Chondrocyte (in vitro differentiated cells): ENCODE data around the gene UTS2R. TPM values are rescaled to one million over a fixed set of nuclear protein-coding genes. Genes with fewer than 3 reads are reported as not detected.

Source experiments
- DNase-seq: peaks from one replicate; pipeline ENCODE4 v3.0.0; 2021; ENCODE audit warnings: mixed read lengths, low spot score
- H3K27ac Mint-ChIP-seq: one replicate; pipeline ENCODE4 v1.8.0; 2021; ENCODE audit warnings: mild to moderate bottlenecking, moderate library complexity, mixed read lengths; ENCODE audit not compliant: unreplicated experiment
- H3K27me3 Mint-ChIP-seq: 2 replicates; pipeline ENCODE4 v1.8.0; 2021; ENCODE audit warnings: low read depth, mixed read lengths
- H3K36me3 Mint-ChIP-seq: 2 replicates; pipeline ENCODE4 v1.8.0; 2021; ENCODE audit warnings: low read depth, mixed read lengths
- H3K4me1 Mint-ChIP-seq: 2 replicates; pipeline ENCODE4 v1.8.0; 2021; ENCODE audit warnings: low read depth, mild to moderate bottlenecking, mixed read lengths
- H3K4me3 Mint-ChIP-seq: one replicate; pipeline ENCODE4 v1.8.0; 2021; ENCODE audit warnings: mild to moderate bottlenecking, moderate library complexity, mixed read lengths; ENCODE audit not compliant: unreplicated experiment
- H3K9me3 Mint-ChIP-seq: 2 replicates; pipeline ENCODE4 v1.8.0; 2021; ENCODE audit warnings: low read depth, mixed read lengths
- CTCF ChIP-seq: fragments of 200-600 bp; sonication (generic); IDR thresholded peaks from 2 replicates; pipeline ENCODE4 v1.5.0; 2021; ENCODE audit warnings: antibody characterized with exemption, mild to moderate bottlenecking, moderate library complexity
- total RNA-seq: library from RNA; stranded (reverse); gene quantifications from 3 replicates; pipeline ENCODE4 v1.2.1, GENCODE V29; 2021

UTS2R gene
- total RNA-seq, 1 donor from 2014 or later: not detected

GRCh38 chr17:82361885-82362633 is 9.5 kb upstream of the UTS2R start:
- no peak for TF ChIP-seq CTCF
- Mint-ChIP-seq H3K36me3 (no peaks in the 10 kb centered on the region), H3K27me3 (peaks cover 9% of the 10 kb centered on the region), H3K27ac (no peak overlapping the region), H3K9me3 (no peaks in the 10 kb centered on the region), H3K4me1 (peaks cover 3% of the 10 kb centered on the region), H3K4me3 (no peak overlapping the region)
- DNase-seq: peak; percentile 85

- no peak for DNase-seq
- H3K4me1 Mint-ChIP-seq: peaks cover 4% of the 10 kb centered on the region
- peaks cover 22% of the 10 kb centered on the region for H3K27me3 Mint-ChIP-seq
- H3K9me3 Mint-ChIP-seq: no peaks in the 10 kb centered on the region
- no peak overlapping the region for H3K4me3 Mint-ChIP-seq
- no peaks in the 10 kb centered on the region for H3K36me3 Mint-ChIP-seq
- no peak overlapping the region for H3K27ac Mint-ChIP-seq
- no peak for TF ChIP-seq CTCF
Observed at GRCh38 chr17:82365606-82366295, 5.8 kb upstream of the UTS2R start.

- H3K36me3 Mint-ChIP-seq: no peaks in the 10 kb centered on the region
- H3K27me3 Mint-ChIP-seq: peaks cover 27% of the 10 kb centered on the region
- no peaks in the 10 kb centered on the region for H3K9me3 Mint-ChIP-seq
- H3K27ac Mint-ChIP-seq: no peak overlapping the region
- H3K4me3 Mint-ChIP-seq: no peak overlapping the region
- TF ChIP-seq CTCF: no peak
- H3K4me1 Mint-ChIP-seq: peaks cover 7% of the 10 kb centered on the region
- no peak for DNase-seq
Observed at GRCh38 chr17:82366749-82367148, 4.8 kb upstream of the UTS2R start.

- Mint-ChIP-seq H3K4me1 (peaks cover 12% of the 10 kb centered on the region), H3K9me3 (no peaks in the 10 kb centered on the region), H3K27me3 (peaks cover 32% of the 10 kb centered on the region), H3K27ac (no peak overlapping the region), H3K4me3 (no peak overlapping the region), H3K36me3 (no peaks in the 10 kb centered on the region)
- no peak for DNase-seq
- TF ChIP-seq CTCF: no peak
Observed at GRCh38 chr17:82367724-82368524, 3.6 kb upstream of the UTS2R start.

- Mint-ChIP-seq H3K4me3 (no peak overlapping the region), H3K27me3 (peaks cover 38% of the 10 kb centered on the region), H3K27ac (no peak overlapping the region), H3K9me3 (no peaks in the 10 kb centered on the region), H3K4me1 (peaks cover 13% of the 10 kb centered on the region), H3K36me3 (no peaks in the 10 kb centered on the region)
- no peak for TF ChIP-seq CTCF
- peak; percentile 22 for DNase-seq
Observed at GRCh38 chr17:82369211-82369610, 2.4 kb upstream of the UTS2R start.
